ENCODE measurements around the gene RETREG2. TPM values are rescaled to one million over a fixed set of nuclear protein-coding genes. Genes with fewer than 3 reads are reported as not detected.

Gene RETREG2
- total and polyA plus RNA-seq, 9 donors: 28.9 to 57.7 (median 46.2) TPM

GRCh38 chr2:219167997-219168396 lies 10.1 kb upstream of the RETREG2 start:
- no peak for DNase-seq
- Histone ChIP-seq H3K9me3 (replicated peaks; ENCODE audit: control insufficient read depth, low read depth, low read length) (no peaks in the 10 kb centered on the region), H3K27me3 (ENCODE audit: control insufficient read depth, insufficient read depth, low read length) (no peaks in the 10 kb centered on the region), H3K4me3 (ENCODE audit: low read length) (no peak overlapping the region), H3K27ac (ENCODE audit: low read length) (no peak overlapping the region), H3K4me1 (ENCODE audit: control insufficient read depth, insufficient read depth, low read length) (peaks cover 3% of the 10 kb centered on the region), H3K36me3 (ENCODE audit: control insufficient read depth, insufficient read depth, low read length) (peaks cover 18% of the 10 kb centered on the region)
- WGBS (ENCODE audit: insufficient coverage): 26% methylated on average over 4 of the region's 5 CpGs

- DNase-seq: no peak
- WGBS (ENCODE audit: insufficient coverage): 67% methylated on average over 1 of the region's 6 CpGs
- no peaks in the 10 kb centered on the region for H3K27me3 ChIP-seq (ENCODE audit: control insufficient read depth, insufficient read depth, low read length)
- H3K36me3 ChIP-seq (ENCODE audit: control insufficient read depth, insufficient read depth, low read length): peaks cover 23% of the 10 kb centered on the region
- no peak overlapping the region for H3K27ac ChIP-seq (ENCODE audit: low read length)
- H3K4me3 ChIP-seq (ENCODE audit: low read length): no peak overlapping the region
- peaks cover 3% of the 10 kb centered on the region for H3K4me1 ChIP-seq (ENCODE audit: control insufficient read depth, insufficient read depth, low read length)
- no peaks in the 10 kb centered on the region for H3K9me3 ChIP-seq (replicated peaks; ENCODE audit: control insufficient read depth, low read depth, low read length)
Measured at GRCh38 chr2:219168526-219168925, 9.5 kb upstream of the RETREG2 start.

- H3K4me1 ChIP-seq (ENCODE audit: control insufficient read depth, insufficient read depth, low read length): peaks cover 3% of the 10 kb centered on the region
- DNase-seq: no peak
Measured at GRCh38 chr2:219168932-219169331, 9.1 kb upstream of the RETREG2 start.

GRCh38 chr2:219169930-219170654 lies 8.0 kb upstream of the RETREG2 start, which contains the start of gene SLC23A3:
TSS of gene SLC23A3 (minus strand) at chr2:219170029. CDS start at chr2:219169984, 45 bp downstream.
- H3K9me3 ChIP-seq (replicated peaks; ENCODE audit: control insufficient read depth, low read depth, low read length): no peaks in the 10 kb centered on the region
- DNase-seq: no peak
- peaks cover 3% of the 10 kb centered on the region for H3K4me1 ChIP-seq (ENCODE audit: control insufficient read depth, insufficient read depth, low read length)
- 100% methylated on average over 2 of the region's 10 CpGs for WGBS (ENCODE audit: insufficient coverage)
- no peak within 1 kb of the TSS for H3K27ac ChIP-seq (ENCODE audit: low read length)
- H3K27me3 ChIP-seq (ENCODE audit: control insufficient read depth, insufficient read depth, low read length): no peaks in the 10 kb centered on the region
- no peak within 1 kb of the TSS for H3K4me3 ChIP-seq (ENCODE audit: low read length)
- H3K36me3 ChIP-seq (ENCODE audit: control insufficient read depth, insufficient read depth, low read length): peaks cover 39% of the 10 kb centered on the region

More at GRCh38 chr2:219168932-219169331, 9.1 kb upstream of the RETREG2 start:
- no peaks in the 10 kb centered on the region for H3K9me3 ChIP-seq (replicated peaks; ENCODE audit: control insufficient read depth, low read depth, low read length)
- no peak overlapping the region for H3K4me3 ChIP-seq (ENCODE audit: low read length)
- H3K27ac ChIP-seq (ENCODE audit: low read length): no peak overlapping the region
- H3K36me3 ChIP-seq (ENCODE audit: control insufficient read depth, insufficient read depth, low read length): peaks cover 27% of the 10 kb centered on the region
- no peaks in the 10 kb centered on the region for H3K27me3 ChIP-seq (ENCODE audit: control insufficient read depth, insufficient read depth, low read length)

- Histone ChIP-seq H3K36me3 (ENCODE audit: control insufficient read depth, insufficient read depth, low read length) (peaks cover 39% of the 10 kb centered on the region), H3K4me1 (ENCODE audit: control insufficient read depth, insufficient read depth, low read length) (peaks cover 9% of the 10 kb centered on the region), H3K27ac (ENCODE audit: low read length) (peak overlapping the region; percentile 60), H3K9me3 (replicated peaks; ENCODE audit: control insufficient read depth, low read depth, low read length) (no peaks in the 10 kb centered on the region), H3K27me3 (ENCODE audit: control insufficient read depth, insufficient read depth, low read length) (no peaks in the 10 kb centered on the region), H3K4me3 (ENCODE audit: low read length) (no peak overlapping the region)
- 41% methylated on average over 6 of the region's 6 CpGs for WGBS (ENCODE audit: insufficient coverage)
- DNase-seq: peak; percentile 68
Measured at GRCh38 chr2:219171231-219171651, 6.8 kb upstream of the RETREG2 start.

- DNase-seq: no peak
- Histone ChIP-seq H3K4me3 (ENCODE audit: low read length) (no peak overlapping the region), H3K9me3 (replicated peaks; ENCODE audit: control insufficient read depth, low read depth, low read length) (no peaks in the 10 kb centered on the region), H3K27me3 (ENCODE audit: control insufficient read depth, insufficient read depth, low read length) (no peaks in the 10 kb centered on the region), H3K4me1 (ENCODE audit: control insufficient read depth, insufficient read depth, low read length) (peaks cover 10% of the 10 kb centered on the region), H3K36me3 (ENCODE audit: control insufficient read depth, insufficient read depth, low read length) (peaks cover 39% of the 10 kb centered on the region), H3K27ac (ENCODE audit: low read length) (no peak overlapping the region)
- WGBS (ENCODE audit: insufficient coverage): 83% methylated on average over 12 of the region's 16 CpGs
Measured at GRCh38 chr2:219172231-219173154, 5.6 kb upstream of the RETREG2 start.

- WGBS (ENCODE audit: insufficient coverage): 73% methylated on average over 2 of the region's 6 CpGs
- H3K36me3 ChIP-seq (ENCODE audit: control insufficient read depth, insufficient read depth, low read length): peaks cover 39% of the 10 kb centered on the region
- H3K27ac ChIP-seq (ENCODE audit: low read length): no peak overlapping the region
- peaks cover 11% of the 10 kb centered on the region for H3K4me1 ChIP-seq (ENCODE audit: control insufficient read depth, insufficient read depth, low read length)
- H3K27me3 ChIP-seq (ENCODE audit: control insufficient read depth, insufficient read depth, low read length): no peaks in the 10 kb centered on the region
- no peak overlapping the region for H3K4me3 ChIP-seq (ENCODE audit: low read length)
- no peaks in the 10 kb centered on the region for H3K9me3 ChIP-seq (replicated peaks; ENCODE audit: control insufficient read depth, low read depth, low read length)
- DNase-seq: no peak
Measured at GRCh38 chr2:219173176-219173575, 4.9 kb upstream of the RETREG2 start.

- H3K9me3 ChIP-seq (replicated peaks; ENCODE audit: control insufficient read depth, low read depth, low read length): no peaks in the 10 kb centered on the region
- H3K27me3 ChIP-seq (ENCODE audit: control insufficient read depth, insufficient read depth, low read length): no peaks in the 10 kb centered on the region
- no peak for DNase-seq
- H3K4me3 ChIP-seq (ENCODE audit: low read length): no peak overlapping the region
- H3K36me3 ChIP-seq (ENCODE audit: control insufficient read depth, insufficient read depth, low read length): peaks cover 39% of the 10 kb centered on the region
- peaks cover 16% of the 10 kb centered on the region for H3K4me1 ChIP-seq (ENCODE audit: control insufficient read depth, insufficient read depth, low read length)
- H3K27ac ChIP-seq (ENCODE audit: low read length): no peak overlapping the region
- WGBS (ENCODE audit: insufficient coverage): 100% methylated on average over 1 of the region's 3 CpGs
Measured at GRCh38 chr2:219174146-219174545, 3.9 kb upstream of the RETREG2 start.

- H3K4me3 ChIP-seq (ENCODE audit: low read length): no peak overlapping the region
- WGBS (ENCODE audit: insufficient coverage): no CpG with 5 or more reads among the region's 7 CpGs
- peaks cover 21% of the 10 kb centered on the region for H3K4me1 ChIP-seq (ENCODE audit: control insufficient read depth, insufficient read depth, low read length)
- DNase-seq: no peak
- peaks cover 44% of the 10 kb centered on the region for H3K36me3 ChIP-seq (ENCODE audit: control insufficient read depth, insufficient read depth, low read length)
- no peaks in the 10 kb centered on the region for H3K27me3 ChIP-seq (ENCODE audit: control insufficient read depth, insufficient read depth, low read length)
- no peaks in the 10 kb centered on the region for H3K9me3 ChIP-seq (replicated peaks; ENCODE audit: control insufficient read depth, low read depth, low read length)
- no peak overlapping the region for H3K27ac ChIP-seq (ENCODE audit: low read length)
Measured at GRCh38 chr2:219174801-219175200, 3.3 kb upstream of the RETREG2 start.

GRCh38 chr2:219175486-219175885 lies 2.6 kb upstream of the RETREG2 start:
- Histone ChIP-seq H3K4me1 (ENCODE audit: control insufficient read depth, insufficient read depth, low read length) (peaks cover 21% of the 10 kb centered on the region), H3K9me3 (replicated peaks; ENCODE audit: control insufficient read depth, low read depth, low read length) (no peaks in the 10 kb centered on the region), H3K27me3 (ENCODE audit: control insufficient read depth, insufficient read depth, low read length) (no peaks in the 10 kb centered on the region), H3K4me3 (ENCODE audit: low read length) (no peak overlapping the region), H3K27ac (ENCODE audit: low read length) (no peak overlapping the region), H3K36me3 (ENCODE audit: control insufficient read depth, insufficient read depth, low read length) (peaks cover 51% of the 10 kb centered on the region)
- WGBS (ENCODE audit: insufficient coverage): 83% methylated on average over 4 of the region's 7 CpGs
- no peak for DNase-seq
